ENCODE data around the gene MAGEB17.

DNA sequence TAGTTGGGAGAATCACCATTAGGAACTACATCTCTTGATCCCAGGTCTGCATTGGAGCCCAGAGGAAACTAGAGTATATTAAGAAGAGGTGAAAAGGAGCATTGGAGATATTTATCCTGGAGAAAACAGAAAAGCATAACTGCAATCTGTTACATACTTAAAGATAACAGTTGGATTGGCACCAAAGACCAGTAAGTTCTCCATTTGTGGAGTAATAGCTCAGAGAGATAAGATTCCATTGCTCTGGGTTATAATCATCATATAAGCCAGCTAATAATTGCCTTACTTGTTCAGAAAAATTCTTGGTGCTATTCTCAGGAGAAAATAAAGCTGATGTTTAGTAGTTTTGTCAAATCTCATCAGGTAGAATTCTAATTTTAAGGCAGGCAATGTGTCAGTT is 23.3 kb upstream of the MAGEB17 start:
- TF ChIP-seq, protein P1, sequence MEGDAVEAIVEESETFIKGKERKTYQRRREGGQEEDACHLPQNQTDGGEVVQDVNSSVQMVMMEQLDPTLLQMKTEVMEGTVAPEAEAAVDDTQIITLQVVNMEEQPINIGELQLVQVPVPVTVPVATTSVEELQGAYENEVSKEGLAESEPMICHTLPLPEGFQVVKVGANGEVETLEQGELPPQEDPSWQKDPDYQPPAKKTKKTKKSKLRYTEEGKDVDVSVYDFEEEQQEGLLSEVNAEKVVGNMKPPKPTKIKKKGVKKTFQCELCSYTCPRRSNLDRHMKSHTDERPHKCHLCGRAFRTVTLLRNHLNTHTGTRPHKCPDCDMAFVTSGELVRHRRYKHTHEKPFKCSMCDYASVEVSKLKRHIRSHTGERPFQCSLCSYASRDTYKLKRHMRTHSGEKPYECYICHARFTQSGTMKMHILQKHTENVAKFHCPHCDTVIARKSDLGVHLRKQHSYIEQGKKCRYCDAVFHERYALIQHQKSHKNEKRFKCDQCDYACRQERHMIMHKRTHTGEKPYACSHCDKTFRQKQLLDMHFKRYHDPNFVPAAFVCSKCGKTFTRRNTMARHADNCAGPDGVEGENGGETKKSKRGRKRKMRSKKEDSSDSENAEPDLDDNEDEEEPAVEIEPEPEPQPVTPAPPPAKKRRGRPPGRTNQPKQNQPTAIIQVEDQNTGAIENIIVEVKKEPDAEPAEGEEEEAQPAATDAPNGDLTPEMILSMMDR (conservative IDR thresholded peaks at IDR 0.05; ENCODE audit: low read depth, low read length) = no peak
- no peak for TF ChIP-seq EZH2 (IDR thresholded peaks at IDR 0.05; ENCODE audit: borderline replicate concordance, low read depth, low read length, poor library complexity, severe bottlenecking)

All from A673 (cell line).